Measurements from ENCODE around the gene KHSRP.
A peak's percentile ranks its signal among the peaks of the same experiment; 100 is the strongest.
"Not testable (repeated sequence)": the region's sequence is repeated elsewhere in the genome, so short reads cannot be mapped to it uniquely, and the experiment has no call there.

Gene KHSRP

DNA sequence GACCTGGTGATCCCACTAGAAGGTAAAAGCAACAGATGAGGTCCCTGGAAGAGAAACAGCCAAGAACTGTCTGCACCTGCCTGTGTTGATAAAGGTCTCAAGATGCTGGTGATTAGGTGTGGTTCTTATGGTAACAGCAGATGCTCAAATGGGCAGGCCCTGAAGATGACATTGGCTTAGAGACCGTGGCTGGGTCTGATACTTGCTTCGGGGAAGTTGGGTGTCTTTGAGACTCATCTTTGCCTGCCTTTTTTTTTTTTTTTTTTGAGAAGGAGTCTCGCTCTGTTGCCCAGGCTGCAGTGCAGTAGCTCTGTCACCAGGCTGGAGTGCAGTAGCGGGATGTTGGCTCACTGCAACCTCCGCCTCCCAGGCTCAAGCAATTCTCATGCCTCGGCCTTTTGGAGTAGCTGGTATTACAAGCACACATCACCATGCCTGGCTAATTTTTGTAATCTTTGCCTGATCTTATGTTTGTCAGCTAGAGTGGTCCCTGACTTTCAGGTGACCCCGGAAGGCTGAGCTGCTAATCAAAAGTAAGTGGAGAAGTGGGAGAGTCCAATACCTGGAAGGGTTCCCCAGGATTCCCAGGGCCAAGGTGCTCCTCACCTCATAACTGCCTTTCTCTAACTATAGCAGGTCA lies 27.1 kb upstream of the KHSRP start:
- no peak for DNase-seq

DNA sequence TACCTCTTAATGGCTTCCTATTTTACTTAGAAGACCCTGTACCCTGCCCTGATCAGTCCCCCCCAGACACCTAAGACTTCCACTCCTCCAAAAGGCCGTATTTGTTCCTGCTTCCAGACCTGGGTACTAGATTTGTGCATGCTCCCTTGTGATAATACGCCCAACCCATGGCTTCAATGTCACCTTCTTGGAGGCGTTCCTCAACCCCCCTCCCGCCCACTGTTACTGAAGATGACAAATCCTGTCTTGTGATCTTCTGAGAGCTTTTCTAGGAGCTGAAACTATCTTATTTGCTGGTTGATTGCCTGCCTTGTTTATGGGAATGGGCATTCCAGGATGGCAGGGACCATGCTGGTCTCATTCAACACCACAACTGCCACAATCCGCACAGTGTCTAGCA lies 25.6 kb upstream of the KHSRP start:
- DNase-seq = no peak

GRCh38 chr19:6448045-6448444 lies 23.4 kb upstream of the KHSRP start:
- no peak for DNase-seq

- DNase-seq = no peak
Observed at GRCh38 chr19:6446452-6446851, 21.8 kb upstream of the KHSRP start.

DNA sequence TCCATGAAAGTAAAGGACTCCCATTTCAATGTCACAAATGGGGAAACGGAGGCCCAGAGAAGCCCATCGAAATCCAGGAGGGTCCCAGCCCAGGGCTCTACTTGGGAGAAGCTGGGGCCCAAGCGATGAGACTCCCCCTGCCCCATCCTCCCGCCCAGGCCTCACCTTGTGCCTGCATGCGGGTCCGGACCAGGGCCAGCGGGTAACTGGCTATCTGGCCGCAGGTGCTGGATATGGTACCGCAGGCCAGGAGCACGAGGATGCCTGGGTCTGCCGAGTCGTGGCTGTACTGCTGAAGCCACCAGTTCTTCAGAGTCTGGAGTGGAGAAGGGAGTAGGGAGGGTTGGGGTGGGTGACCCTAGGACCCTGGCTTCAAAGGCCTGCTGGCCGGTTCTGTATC lies 19.4 kb upstream of the KHSRP start:
- DNase-seq = no peak

GRCh38 chr19:6442087-6442688 lies 17.6 kb upstream of the KHSRP start:
- DNase-seq = no peak

DNA sequence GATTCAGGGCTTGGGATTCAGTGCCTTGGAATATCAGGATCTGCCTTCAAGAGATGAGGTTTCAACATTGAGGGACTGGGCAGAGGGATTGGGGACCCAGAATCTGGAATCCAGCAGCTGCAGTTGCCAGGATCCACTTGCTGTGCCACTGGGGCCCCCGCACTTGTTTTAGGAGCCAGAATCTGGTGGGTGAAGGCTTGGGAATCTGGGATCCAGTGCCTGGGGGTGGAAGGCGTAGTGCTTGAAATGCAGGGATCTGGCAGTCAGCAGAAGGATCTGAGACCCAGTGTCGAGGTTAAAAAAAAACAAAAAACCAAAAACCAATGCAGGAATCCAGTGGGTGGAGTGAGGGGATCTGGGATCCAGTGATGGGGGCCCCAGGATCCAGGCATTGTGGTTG lies 16.3 kb upstream of the KHSRP start:
- no peak for DNase-seq

DNA sequence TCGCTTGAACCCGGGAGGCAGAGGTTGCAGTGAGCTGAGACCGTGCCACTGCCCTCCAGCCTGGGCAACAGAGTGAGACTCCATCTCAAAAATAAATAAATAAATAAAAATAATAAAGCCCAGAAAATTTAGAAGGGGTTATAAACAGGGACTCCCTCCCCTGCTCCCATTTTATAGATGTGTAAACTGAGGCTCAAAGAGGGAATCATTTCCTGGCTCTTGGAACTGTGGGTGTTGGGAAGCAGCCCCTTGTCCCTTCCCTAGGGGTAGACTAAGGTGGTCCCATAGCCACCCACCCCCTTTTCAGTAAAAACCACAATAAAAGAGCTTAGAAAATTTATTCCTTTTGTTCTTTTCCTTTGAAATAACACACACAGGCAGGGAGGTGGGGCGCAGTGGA lies 15.1 kb upstream of the KHSRP start:
- no peak for DNase-seq

DNA sequence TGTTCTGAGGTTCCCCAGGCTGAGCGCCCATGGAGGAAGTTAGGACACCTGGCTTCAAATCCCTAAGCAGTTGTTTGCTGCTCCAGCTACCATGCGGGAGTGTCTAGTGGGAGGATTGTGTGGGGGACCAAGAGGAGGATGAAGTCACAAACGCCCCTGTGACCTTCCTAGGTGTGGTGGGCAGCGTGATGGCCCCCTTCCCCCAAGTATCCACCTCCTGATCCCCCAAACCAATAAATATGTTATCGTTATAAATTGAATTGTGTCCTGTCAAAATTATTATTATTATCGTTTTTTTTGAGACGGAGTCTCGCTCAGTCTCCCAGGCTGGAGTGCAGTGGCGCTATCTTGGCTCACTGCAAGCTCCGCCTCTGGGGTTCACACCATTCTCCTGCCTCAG lies 9.1 kb upstream of the KHSRP start, which contains the start of gene SLC25A41:
TSS of gene SLC25A41 (minus strand) at position 101 of the 400 bp plus-strand sequence. CDS start at position 31, 70 bp downstream.
- DNase-seq = no peak

DNA sequence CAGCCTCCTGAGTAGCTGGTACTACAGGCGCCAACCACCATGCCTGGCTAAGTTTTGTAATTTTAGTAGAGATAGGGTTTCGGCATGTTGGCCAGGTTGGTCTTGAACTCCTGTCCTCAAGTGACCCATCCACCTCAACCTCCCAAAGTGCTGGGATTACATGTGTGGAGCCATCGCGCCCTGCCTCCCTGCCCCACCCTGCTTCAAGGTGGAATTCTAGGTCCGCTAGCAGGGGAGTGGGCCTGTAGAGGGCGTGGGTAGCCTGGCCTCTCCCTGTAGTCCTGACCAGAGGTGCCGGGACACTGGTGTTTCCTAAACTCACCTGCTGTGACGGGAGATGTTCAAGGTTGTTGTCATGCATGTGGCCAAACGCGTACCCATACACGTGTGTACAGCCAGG lies 8.6 kb upstream of the KHSRP start:
- DNase-seq = no peak

- DNase-seq = no peak
Observed at GRCh38 chr19:6431891-6432290, 7.3 kb upstream of the KHSRP start.

- no peak for DNase-seq
Observed at GRCh38 chr19:6429419-6430221, 5.0 kb upstream of the KHSRP start.

GRCh38 chr19:6428692-6429418 lies 4.2 kb upstream of the KHSRP start:
- not testable (repeated sequence) for DNase-seq

DNA sequence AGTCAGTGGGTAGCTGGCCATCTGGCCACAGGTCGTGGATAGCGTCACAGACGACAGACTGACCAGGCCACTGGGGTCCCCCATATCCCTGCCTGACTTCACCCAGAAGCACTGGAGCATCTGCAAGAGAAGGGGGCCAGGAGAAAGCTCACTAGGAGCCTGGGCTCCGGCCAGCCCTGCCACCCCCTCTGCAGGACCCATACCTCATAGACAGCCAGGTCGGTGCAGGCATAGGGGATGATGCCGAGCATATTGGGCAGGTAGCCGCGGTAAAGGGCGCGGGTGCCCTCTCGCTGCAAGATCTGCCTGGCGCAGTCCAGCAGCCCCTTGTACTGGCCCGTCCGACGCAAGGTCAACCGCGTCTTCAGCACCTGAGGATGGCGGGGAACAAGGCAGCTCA lies 2.5 kb upstream of the KHSRP start:
- no peak for DNase-seq

DNA sequence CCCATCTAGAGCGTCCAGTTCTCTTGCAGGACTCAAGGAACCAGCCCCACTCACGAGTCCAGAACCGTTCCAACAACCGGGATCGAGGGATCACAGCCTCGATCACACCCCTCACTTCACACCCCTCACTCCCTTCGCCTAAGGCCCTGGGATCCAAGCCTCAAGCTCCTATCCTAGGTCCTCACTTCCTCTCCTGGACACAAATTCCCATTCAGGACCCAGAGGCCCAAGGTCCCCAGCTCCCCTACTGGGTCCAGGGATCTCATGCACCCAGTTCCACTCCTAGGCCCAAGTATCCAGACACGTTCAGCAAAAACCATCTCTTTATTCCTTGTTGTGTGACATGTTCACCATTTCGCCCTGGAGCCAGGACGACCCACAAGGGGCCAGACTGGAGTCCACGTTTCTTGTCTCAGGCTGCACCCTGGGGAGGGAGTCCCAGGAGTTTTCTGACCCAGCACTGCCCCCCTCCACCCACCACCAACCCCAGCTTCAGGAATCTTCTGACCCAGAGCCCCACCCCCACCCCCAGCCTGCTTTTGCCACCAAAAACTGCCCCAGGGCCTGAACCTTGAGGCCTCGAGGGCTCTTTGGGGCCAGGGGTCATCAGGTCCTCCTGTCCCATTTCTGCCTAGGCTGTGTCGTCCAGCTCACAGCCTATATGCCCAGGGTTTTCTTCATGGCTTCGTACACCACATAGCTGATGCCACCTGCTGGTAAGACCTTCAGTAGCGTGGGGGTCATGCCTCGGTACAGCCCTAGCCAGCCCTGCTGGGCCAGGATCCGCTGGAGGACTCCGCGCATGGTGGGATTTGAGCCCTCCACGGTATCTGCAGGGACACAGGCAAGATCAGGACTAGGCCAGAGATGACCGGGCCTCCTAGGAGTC lies 1.4 kb upstream of the KHSRP start:
- DNase-seq = no peak

GRCh38 chr19:6424939-6425731 lies 524 bp upstream of the KHSRP start:
- DNase-seq = peak; percentile 99 to 100

GRCh38 chr19:6423499-6424194 lies 964 bp downstream of the KHSRP start:
- no peak for DNase-seq

GRCh38 chr19:6421075-6422014 lies 3.3 kb downstream of the KHSRP start:
- DNase-seq = no peak

DNA sequence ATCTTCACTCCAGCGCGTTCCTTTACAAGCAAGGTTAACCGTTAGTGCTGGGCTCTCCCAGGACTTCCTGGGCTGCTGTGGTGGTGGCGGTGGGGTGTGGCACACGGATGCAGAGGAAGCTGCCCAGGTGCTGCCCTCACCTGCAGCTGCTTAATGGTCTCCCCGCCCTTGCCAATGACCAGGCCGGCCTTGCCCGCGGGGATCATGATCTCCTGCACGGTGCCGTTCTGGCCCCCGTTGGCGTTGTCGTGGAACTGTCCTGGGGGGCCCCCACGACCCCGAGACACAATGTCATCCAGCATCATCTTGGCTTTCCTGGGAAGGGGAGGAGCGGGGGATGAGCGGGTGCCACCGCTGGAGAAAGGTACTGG lies 6.1 kb downstream of the KHSRP start:
- no peak for DNase-seq
